GM19395 (cell line): ENCODE results near the gene ST7.
"Not testable (repeated sequence)": the region's sequence is repeated elsewhere in the genome, so short reads cannot be mapped to it uniquely, and the experiment has no call there.

ENCODE experiments used
- ATAC-seq: cut with Tn5 transposase; IDR thresholded peaks from one replicate; pipeline ENCODE4 v1.9.1; 2021; ENCODE audit warnings: mild to moderate bottlenecking, moderate library complexity; ENCODE audit not compliant: unreplicated experiment

Gene ST7, protein sequence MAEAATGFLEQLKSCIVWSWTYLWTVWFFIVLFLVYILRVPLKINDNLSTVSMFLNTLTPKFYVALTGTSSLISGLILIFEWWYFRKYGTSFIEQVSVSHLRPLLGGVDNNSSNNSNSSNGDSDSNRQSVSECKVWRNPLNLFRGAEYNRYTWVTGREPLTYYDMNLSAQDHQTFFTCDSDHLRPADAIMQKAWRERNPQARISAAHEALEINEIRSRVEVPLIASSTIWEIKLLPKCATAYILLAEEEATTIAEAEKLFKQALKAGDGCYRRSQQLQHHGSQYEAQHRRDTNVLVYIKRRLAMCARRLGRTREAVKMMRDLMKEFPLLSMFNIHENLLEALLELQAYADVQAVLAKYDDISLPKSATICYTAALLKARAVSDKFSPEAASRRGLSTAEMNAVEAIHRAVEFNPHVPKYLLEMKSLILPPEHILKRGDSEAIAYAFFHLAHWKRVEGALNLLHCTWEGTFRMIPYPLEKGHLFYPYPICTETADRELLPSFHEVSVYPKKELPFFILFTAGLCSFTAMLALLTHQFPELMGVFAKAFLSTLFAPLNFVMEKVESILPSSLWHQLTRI

GRCh38 chr7:116953372-116953905 is at the start of gene ST7:
Gene ST7, plus strand, starts transcription at chr7:116953501. Its CDS starts 40 bp downstream, at chr7:116953541.
- peak; percentile 42 for ATAC-seq

- ATAC-seq = no peak
These were observed 46.9 kb upstream of the ST7 start for GRCh38 chr7:116906391-116906790.

DNA sequence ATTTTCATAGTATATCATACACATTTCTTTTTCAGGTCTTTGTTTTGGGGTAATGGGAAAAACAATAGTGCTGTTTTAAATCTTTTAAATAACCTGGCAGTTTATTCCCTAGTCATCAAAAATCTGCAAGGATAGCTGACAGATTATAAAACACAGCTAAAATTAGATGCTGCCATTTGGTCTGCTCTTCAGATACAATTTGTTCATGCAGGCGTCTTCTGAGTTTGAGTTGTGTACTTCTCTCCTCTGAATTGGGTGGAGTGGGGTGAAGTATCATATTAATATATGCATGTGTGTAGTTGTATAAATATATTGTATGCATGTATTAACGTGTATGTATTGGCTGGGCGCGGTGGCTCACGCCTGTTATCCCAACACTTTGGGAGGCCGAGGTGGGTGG is 42.9 kb upstream of the ST7 start:
- no peak for ATAC-seq

DNA sequence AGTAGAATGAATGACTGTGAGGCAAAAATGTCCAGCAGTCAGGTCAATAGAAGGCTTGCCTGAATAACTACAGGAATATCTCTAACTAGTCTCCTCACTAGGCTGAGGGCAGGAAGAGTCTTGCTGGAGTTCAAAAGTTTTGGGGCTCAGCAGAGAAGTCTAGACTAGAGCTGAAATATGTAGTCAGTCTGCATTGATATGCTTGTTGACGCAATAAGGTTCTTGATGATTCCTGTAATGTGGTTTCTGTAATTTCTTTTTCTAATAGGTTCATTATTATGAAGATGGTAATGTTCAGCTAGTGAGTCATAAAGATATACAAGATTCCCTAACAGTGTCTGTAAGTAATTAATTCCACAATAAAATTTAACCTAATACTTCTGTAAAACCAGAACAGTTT is 41.5 kb upstream of the ST7 start:
- no peak for ATAC-seq

DNA sequence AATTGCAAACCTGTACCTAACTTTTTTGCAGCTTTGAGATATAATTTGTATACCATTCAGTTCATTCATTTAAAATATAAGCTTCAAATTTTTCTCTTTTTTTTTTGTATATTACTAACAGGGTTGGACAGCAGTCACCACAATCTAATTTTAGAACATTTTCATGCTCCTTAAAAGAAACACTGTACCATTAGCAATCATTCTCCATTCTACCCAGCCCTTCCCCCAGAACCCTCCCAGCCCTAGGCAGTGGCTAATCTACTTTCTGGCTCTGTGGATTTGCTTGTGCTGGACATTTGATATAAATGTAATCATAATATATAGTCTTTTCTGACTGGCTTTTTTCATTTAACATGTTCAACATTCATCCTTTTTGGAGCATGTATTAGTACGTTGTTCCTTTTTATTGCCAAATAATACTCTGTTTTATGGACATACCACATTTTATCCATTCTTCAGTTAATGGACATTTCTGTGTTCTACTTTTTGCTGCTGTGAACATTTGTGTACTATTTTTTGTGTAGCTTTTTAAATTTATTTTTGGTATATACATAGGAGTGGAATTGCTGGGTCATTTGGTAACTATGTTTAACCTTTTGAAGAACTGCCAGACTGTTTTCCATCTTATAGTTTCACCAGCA is 40.9 kb upstream of the ST7 start:
- no peak for ATAC-seq

GRCh38 chr7:116918704-116919103 is 34.6 kb upstream of the ST7 start:
- no peak for ATAC-seq

DNA sequence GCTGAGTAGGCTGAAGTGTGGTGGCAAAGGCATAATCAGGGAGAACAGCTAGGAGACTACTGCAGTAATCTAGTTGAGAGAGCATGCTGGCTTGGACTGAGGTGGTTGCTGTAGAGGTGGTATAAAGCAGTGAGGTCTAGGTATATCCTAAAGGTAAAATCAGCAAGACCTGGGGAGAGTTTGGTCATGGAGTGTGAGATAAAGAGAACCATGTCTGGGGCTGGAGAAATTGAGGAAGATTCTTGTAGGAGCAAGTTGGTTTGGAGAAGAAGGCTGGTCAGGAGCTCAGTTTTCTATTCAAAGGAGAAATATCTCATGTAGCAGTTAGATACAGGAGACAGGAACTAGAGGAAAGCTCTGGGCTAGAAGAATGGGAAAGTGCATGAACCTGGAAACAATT is 32.9 kb upstream of the ST7 start:
- ATAC-seq = no peak

- no peak for ATAC-seq
These were observed 30.8 kb upstream of the ST7 start for GRCh38 chr7:116922545-116922944.

DNA sequence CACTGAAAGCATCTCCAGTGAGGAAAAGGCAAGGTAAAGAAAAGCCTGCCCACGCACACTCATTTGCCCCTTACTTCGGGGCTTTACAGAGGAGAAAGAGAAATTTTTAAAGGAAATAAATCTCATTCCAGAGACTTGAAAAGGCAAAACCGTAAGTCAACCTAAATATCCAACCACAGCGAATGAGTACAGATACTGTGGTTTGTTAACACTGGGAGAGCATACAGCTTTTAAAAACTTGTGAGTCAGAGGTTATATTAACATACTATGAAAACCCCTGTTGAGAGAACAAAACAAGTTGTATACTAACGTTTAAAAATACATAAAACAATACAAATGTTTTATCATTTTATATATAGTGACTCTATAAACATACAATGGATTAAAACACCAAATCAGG is 28.6 kb upstream of the ST7 start:
- ATAC-seq = no peak

DNA sequence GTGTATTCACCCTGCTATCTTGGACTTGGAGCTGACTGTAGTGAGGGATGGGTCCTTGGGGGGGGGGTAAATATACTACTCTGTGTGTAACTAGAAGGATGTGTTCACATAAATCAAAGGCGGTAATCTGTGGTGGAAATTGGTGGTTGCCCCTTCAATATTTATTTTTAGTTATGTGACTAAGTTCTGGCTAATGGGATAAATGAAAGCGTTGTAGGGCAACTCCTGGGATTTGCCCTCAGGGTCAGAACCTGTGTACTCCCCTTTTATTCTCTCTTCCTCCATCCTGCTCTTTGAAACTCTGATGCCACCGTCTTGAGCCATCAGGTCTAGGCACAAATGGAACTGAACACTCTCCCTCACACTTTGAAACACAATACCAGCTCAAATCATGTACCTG is 24.3 kb upstream of the ST7 start:
- no peak for ATAC-seq

- peak; percentile 87 for ATAC-seq
These were observed 23.1 kb upstream of the ST7 start for GRCh38 chr7:116929914-116930913.

DNA sequence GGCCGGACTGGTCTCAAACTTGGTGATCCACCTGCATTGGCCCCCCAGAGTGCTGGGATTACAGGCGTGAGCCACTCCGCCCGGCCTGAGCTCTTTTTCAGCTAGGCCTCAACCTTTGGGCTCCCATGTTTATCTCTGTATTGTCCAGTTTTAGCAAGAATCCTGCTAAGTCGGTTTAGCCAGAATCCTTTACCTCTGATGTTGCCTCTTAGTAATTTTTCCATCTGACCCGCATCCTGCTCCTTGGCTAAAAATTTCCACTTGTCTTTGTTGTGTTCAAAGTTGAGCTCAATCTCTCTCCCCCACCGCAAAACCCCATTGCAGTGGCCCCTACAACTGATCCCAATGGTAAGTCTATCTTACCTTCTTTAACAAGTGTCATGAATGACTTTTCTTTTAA is 20.7 kb upstream of the ST7 start:
- no peak for ATAC-seq

- ATAC-seq = no peak
These were observed 19.8 kb upstream of the ST7 start for GRCh38 chr7:116933465-116933864.

- ATAC-seq = no peak
These were observed 18.7 kb upstream of the ST7 start for GRCh38 chr7:116934580-116934979.

DNA sequence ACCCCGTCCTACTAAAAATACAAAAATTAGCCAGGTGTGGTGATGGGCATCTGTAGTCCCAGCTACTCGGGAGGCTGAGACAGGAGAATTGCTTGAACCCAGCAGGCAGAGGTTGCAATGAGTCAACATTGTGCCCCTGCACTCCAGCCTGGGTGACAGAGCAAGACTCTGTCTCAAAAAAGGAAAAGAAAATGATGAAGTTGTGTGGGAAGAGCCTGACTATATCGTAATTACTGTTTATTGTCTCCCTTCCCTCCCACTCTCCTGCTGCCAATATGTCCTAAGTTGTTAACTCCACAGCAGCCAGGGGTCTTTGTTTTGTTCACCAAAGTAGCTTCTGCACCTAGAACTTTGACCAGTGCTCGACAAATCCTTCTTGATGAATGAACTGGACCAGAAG is 16.5 kb upstream of the ST7 start:
- not testable (repeated sequence) for ATAC-seq

GRCh38 chr7:116938678-116939077 is 14.6 kb upstream of the ST7 start:
- no peak for ATAC-seq

- ATAC-seq = no peak
These were observed 12.5 kb upstream of the ST7 start for GRCh38 chr7:116940689-116941370.

- ATAC-seq = no peak
These were observed 10.8 kb upstream of the ST7 start for GRCh38 chr7:116942504-116942903.

- ATAC-seq = no peak
These were observed 4.4 kb upstream of the ST7 start for GRCh38 chr7:116948934-116949333.
